Articular chondrocyte of knee joint (primary cell): ENCODE results near the gene MEGF8. TPM values are rescaled to one million over a fixed set of nuclear protein-coding genes. Genes with fewer than 3 reads are reported as not detected.

Source experiments
- small RNA-seq: library from RNA; depleted of rRNA; stranded (forward); fragments of <200 nt; gene quantifications from one replicate; pipeline ENCODE3, GENCODE V24; 2012
- total RNA-seq: library from RNA; depleted of rRNA; stranded (reverse); fragments of >200 nt; gene quantifications from 2 replicates; pipeline ENCODE4 v1.2.3, GENCODE V29; 2012

MEGF8 gene
- total RNA-seq, result 19.2 and 19.6 TPM in 2 replicates

GRCh38 chr19:42325308-42325895, at the start of gene MEGF8:
Gene MEGF8, plus strand, starts transcription at chr19:42325635. Its CDS starts 609 bp downstream, at chr19:42326244.

GRCh38 chr19:42301646-42302203, 23.7 kb upstream of the MEGF8 start, which contains the start of gene PRR19:
Gene PRR19, plus strand, starts transcription at chr19:42302132. Its CDS starts 7,453 bp downstream, at chr19:42309585.

GRCh38 chr19:42313096-42313839, 12.2 kb upstream of the MEGF8 start, which contains the start of gene TMEM145:
Gene TMEM145, plus strand, starts transcription at chr19:42313309. Its CDS starts 68 bp downstream, at chr19:42313377.

GRCh38 chr19:42389899-42390298, 64.5 kb downstream of the MEGF8 start, which contains the start of gene CNFN:
Gene CNFN, minus strand, starts transcription at chr19:42390297. Its CDS starts 1,260 bp downstream, at chr19:42389037.

GRCh38 chr19:42427313-42427712, 101.9 kb downstream of the MEGF8 start, which contains the start of gene LIPE:
Gene LIPE, minus strand, starts transcription at chr19:42427388. Its CDS starts 239 bp downstream, at chr19:42427149.

Small RNA genes lying within 50 kb of the gene (small RNA-seq; reads per million reads assigned to genes)
- gene MIR8077, result not detected

Other genes with a start within 250 kb of the MEGF8 start
- 11.0 and 13.8 TPM in 2 replicates for gene ZNF574, start 249.5 kb upstream of the MEGF8 start, total RNA-seq
- gene POU2F2, start 193.2 kb upstream of the MEGF8 start, total RNA-seq, result 0.39 and 0.65 TPM in 2 replicates
- gene DEDD2, start 108.0 kb upstream of the MEGF8 start, total RNA-seq, result 16.5 and 17.9 TPM in 2 replicates
- 11.4 and 13.3 TPM in 2 replicates for gene ZNF526, start 105.3 kb upstream of the MEGF8 start, total RNA-seq
- 14.4 and 15.0 TPM in 2 replicates for gene GSK3A, start 83.0 kb upstream of the MEGF8 start, total RNA-seq
- 27.7 and 49.8 TPM in 2 replicates for gene ERF, start 70.5 kb upstream of the MEGF8 start, total RNA-seq
- 24.4 and 24.6 TPM in 2 replicates for gene CIC, start 56.4 kb upstream of the MEGF8 start, total RNA-seq
- 0.39 and 0.43 TPM in 2 replicates for gene PRR19, start 23.5 kb upstream of the MEGF8 start, total RNA-seq
- gene PAFAH1B3, start 23.0 kb upstream of the MEGF8 start, total RNA-seq, result 12.2 and 15.0 TPM in 2 replicates
- not detected in 2 replicates for gene TMEM145, start 12.3 kb upstream of the MEGF8 start, total RNA-seq
- 0.32 TPM in 1 of 2 replicates, not detected in the other for gene CNFN, start 64.7 kb downstream of the MEGF8 start, total RNA-seq
- gene LIPE, start 101.8 kb downstream of the MEGF8 start, total RNA-seq, result 2.6 and 3.4 TPM in 2 replicates
- not detected in 2 replicates for gene CXCL17, start 117.3 kb downstream of the MEGF8 start, total RNA-seq
- gene CEACAM1, start 202.8 kb downstream of the MEGF8 start, total RNA-seq, result 0.32 TPM in 1 of 2 replicates, not detected in the other